NCI-H446 (cell line): ENCODE measurements around the gene EPB41L1.

Experiments
- DNase-seq, 2 experiments: peaks; one replicate each; lab custom pipeline; 2025; lab: John Stamatoyannopoulos, UW

EPB41L1 gene

DNA sequence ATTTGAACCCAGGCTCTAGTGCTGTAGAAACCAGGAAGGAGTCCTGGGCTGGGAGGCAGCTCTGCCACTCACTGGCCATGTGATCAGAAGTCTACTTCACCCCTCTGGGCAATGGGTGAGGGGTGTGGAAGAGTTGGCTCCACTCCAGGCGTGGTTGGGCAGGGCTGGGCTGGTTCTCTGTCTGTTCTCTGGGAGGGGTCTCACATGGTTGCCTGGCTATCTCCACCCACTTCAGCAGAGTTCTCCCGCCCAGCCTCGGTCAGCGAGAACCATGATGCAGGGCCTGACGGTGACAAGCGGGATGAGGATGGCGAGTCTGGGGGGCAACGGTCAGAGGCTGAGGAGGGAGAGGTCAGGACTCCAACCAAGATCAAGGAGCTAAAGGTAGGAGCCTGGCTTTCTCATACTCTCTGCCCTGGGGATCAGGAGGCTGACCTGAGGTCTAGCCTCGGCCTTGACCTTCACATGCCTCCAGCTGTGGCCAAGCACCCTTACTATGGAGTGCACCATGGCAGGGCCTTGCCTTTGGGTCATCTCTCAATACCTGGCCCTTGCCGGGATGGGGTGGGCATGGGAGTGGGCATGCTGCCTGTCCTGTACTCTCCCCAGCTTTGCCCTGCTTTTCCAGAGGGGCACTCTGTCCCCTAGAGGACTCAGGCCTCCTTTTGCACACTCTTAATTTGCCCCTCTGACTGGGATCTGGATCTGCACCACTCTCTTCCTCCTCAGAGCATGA lies 39.6 kb downstream of the EPB41L1 start:
- no peak for DNase-seq

DNA sequence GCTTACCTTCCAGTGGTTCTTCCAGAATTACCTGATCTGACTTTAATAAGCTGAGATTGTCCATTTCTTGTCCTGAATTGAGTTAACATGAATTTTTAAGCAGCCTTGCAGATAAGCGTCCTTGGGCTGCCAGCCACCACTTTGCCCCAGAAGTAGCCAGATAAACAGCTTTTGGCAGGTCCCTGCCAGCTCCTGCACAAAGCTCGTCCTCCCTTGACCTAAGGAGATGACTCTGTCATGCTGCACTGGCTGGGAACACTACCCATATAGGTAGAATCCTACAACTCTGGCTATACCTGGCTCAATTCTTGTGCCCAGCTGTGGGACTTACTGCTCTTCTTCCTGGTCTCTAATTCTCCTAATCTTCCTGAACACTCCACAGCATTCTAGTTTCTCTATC lies 42.1 kb downstream of the EPB41L1 start:
- no peak for DNase-seq

DNA sequence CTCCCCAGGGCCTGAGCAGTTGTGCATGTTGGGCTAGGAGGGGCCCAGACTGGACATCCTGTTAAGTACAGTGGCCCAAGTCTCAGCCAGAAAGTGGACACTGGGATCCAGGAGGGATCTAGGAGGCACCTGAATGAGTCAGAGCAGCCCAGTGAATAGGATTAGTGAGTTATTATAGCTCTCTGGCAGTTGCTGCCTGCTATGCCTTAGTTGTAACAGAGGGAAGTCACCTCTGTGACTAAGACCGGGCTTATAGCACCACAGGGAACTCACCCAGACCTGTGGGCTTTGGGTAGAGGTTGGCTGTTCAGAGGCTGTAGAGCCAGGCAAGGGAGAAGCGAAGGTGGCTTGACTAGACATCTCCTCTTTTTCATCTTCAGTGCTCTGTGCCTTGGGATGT lies 42.7 kb downstream of the EPB41L1 start:
- DNase-seq = no peak

DNA sequence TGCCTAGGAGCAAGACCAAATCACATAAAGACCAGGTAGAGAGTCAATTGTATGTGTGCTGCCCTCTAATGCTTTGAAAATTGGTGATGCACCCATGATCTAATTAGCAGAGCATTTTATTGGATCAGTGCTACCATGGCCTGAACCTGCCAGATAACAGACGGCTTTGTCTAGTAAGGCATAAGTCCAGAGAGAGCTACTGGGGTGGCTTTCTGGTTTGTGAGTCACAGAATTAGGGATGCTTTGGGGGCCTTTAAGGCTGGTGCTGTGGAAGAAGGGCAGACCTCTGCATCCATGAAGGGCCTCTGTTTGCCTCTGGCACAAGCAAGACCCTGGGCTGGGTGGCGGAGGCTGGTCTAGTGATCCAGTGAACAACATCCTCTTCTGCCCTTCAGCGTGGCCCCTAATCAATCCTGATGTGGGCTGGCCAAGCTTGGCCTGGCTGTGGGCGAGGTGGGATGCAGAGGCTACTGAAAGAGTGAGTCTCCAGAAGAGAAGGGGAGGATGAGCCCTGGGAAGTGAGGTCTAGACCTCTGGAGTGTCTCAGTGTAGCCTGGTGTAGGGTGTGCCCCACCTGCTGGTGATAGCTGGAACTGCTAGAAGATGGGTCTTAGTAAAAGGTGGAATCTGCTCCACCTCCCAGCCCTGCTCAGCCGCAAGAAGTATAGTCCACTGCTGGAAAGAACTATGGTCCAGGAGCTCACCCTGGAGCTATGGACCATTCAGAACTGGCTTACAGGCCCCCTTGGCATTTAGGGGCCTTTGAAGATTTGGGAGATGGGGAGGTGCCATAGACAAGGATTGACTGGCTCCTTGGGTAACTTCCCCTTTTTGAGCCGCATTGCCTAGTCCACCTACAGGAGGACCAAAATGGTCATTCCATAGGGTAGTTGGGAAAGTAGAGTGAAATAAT lies 45.1 kb downstream of the EPB41L1 start:
- peak; percentile 15 to 80 for DNase-seq

DNA sequence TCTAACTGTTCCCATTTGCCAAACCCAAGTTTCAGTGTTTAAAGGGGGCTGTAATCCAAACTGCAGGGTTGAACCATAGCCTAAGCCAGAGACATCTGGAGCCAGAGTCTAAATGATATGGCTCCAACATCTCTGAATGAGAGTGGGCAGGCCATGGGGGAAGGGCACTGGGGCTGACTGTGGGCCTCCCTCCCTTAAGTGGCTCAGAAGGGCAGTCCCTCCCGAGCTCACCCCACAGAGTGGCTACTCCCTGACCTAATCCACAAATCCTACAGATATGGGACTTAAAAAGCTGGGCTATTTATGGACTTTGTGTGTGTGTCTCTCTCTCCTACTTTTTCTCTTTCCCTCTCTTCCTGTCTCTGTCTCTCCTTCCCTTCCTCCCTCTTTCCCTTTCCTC lies 45.9 kb downstream of the EPB41L1 start:
- no peak for DNase-seq

DNA sequence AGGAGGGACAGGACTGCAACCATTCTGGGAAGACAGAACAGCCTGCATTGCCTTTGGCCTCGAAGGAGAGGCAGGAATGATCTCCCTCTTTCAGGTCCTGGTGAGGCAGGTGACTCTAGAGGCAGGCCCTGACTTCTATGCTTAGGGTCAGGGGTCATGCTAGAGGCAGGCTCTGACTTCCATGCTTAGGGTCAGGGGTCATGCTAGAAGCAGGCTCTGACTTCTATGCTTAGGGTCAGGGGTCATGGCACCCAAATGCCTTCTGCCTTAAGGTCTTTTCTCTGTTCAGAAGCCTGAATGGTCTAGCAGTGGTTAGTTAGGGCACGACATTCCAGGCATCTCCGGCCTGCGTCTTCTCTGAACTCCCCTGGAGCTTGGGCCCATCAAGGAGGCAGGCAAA lies 46.7 kb downstream of the EPB41L1 start:
- no peak for DNase-seq

DNA sequence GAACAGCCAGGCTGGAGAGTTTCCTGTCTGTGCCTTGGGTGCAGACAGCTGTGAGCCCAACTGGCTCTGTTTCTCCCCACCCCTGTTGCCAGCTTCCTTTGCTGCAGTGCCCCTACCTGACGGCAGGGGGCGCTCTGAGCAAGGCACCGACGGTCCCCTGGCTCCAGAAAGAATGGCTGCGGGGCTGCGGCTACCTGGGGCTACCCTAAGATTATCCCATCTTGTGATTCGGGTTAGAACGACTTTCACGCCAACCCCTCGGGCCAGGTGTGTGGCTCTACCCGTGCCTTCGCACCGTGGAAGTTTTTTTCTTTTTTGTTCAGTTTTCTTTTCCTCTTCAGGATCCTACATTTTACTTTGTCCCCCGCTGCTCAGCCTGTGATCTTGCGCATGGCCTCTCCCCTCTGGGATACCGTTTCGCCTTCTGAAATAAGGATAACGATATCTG lies 48.4 kb downstream of the EPB41L1 start:
- DNase-seq = peak; percentile 32 to 62

DNA sequence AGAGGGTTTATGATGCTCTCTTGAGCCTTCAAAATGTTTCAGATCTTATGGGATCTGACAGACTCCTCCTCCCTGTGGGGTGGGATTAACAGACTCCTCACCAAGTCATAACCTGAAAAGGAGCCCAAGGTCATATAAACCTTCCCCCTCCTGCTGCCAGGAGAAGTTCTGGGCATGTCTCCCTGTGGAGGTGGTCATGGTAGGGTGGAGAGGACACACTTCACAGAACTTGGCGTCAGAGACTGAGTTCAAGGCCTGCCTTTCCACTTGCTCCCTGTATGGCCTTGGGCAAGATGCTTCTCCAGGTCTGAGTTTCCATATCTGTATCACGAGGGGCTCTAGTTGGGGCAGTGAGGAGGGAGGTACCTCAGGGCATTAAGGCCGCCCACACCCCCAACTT lies 49.3 kb downstream of the EPB41L1 start:
- no peak for DNase-seq

DNA sequence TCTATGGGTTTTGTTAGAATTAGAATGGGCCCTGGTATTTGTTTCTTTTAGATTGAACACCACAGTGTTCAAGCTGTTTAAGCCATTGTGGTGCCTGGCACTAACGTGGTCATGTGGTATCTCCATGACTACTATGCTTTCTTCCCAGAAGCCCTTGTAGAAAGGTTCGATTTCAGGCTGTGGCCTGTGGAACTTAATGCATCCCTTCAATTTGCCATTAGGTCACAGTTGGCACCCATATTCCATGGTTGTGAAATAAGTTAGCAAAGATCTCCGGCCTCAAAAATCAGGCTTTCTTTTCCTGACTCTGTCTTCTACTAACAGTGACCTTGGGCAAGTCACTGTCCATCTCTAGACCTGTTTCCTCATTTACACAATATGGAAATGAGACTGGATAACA lies 50.5 kb downstream of the EPB41L1 start:
- no peak for DNase-seq

DNA sequence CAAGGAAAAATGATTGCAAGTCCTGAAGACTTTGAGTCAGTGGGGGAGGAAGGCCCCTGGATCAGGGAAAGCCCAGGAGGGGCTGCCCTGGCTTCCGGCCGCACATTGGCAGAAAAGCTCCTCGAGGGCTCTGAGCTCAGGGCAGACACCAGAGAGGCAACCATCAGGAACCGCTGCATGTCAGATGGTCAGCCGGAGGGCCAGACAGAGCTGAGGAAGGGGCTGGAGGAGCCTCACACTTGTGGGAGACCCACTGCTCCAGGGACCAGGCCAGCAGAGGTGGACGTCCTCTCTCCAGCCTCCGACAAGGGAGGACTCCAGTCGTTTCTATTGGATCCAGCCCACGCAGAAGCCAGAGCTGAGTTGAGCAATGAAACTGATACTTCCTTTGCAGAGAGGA lies 51.5 kb downstream of the EPB41L1 start:
- no peak for DNase-seq

DNA sequence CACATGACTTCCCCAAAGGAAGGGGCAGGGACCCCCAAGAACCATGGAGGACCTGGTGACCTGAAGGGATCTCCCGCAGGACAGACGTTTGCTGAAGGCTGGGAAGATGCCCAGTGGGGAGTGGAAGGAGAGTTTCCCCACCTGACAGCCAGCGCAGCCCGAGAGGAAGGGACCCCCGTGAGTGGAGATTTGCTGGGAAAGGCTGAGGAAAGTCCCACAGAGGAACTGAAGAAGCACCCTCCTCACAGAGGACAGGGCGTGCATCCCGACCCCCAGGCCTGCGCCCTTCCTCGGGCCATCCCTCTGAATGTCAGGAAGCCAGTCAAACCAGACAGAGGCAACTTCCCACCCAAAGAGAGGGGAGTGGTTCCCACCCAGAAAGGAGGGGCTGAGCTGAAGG lies 52.1 kb downstream of the EPB41L1 start:
- DNase-seq = no peak

DNA sequence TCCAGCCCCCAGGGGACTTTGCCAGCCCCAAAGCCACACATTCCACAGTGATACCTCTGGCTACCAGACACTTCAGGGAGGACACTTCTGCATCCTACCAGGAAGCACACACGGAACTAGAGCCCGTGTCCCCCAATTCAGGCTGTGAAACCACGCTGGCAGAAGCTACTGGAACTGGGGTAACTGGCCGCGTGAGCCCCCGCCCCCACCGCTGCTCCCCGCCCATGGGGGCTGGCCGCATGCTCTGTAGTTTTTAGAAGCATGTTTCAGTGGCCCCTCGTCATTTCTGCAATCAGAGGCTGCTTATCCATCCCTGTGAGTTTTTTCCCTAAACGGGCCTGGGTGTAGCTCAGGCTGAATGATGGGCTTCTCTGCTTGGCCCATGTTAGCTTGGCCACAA lies 53.1 kb downstream of the EPB41L1 start:
- no peak for DNase-seq

DNA sequence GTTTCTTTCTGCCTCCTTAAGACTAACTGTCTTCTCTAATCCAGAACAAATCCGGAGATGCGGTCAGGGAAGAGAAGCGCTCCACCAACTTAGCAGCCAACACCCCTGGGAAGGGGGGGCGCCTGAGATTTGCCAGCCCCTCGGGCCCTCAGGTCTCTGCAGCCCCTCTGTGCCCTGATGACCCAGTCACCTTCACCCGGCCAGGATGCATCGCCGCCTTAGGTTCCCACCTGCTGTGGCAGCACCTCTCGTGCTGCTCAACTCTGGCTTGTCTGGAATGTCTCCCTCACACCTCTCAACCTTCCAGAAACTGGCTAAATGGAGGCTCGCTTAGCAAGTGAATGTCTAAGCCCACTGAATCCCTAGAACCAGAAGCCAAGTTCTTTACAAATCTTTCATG lies 53.7 kb downstream of the EPB41L1 start:
- DNase-seq = no peak

DNA sequence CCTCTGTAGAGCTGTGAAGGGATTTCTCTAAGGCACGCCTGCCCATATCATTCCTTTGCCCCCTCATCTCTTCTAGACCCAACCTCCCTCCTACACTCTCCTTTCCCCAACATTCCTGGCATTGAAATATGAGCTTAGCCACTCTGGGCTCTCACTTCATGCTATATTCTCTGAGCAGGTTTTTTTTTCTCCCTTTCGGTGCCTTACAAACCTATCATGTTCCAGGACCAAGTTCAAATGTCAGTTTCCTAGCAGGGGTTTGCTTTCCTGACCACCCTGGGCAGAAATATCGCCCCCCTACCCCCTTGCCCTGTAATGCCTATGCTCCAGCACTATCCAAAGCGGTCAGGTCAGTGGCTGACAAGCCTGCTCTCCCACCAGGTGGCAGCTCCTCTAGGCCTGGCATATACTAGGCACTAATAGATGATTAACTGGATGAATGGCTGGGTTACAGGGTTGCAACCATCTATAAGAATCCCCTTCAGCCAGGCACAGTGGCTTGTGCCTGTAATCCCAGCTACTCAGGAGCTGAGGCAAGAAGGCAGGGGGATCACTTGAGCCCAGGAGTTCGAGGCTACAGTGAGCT lies 56.0 kb downstream of the EPB41L1 start:
- DNase-seq = no peak

DNA sequence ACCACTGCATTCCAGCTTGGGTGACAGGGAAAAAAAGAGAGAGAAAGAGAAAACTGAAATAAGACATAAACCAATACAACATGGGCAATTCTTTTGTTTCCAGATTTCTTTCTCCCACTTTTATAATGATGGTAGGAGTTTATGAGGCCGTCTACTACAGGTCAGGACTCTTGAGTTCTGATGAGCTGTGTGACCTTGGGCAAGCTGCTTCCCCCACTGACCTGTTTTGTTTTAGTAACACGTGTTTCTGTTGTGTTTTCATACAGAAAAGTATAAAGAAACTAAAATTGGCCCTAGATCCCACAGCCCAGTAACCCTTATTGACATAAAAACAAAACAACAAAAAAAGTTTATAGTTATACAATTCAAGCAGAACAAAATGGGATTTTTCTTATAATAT lies 58.8 kb downstream of the EPB41L1 start:
- DNase-seq = no peak

DNA sequence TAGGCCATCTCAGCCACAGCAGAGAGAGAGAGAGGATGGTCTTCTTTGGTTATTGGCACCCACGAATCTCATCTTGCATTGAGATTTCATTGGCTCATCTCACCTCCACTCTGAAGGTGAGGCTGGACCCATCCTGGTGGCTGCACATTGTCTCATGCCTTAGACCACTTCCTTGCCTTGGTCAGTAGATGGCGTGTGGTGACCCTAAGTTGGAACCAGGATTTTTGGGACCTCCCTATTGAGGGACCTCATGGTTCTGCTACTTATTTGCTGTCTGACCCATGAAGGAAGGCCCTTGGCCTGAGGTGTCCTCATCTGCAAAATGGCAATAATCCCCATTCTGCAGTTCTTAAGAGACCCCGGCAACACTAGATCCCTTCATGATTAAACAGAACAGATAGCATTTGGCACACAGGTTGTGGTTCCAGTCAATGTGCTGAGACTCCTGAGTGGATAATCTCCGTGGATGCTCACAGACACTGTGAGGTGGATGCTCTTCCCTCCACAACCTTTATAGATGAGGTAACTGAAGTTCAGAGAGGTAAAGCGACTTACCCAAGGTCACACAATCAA lies 60.2 kb downstream of the EPB41L1 start:
- peak in 1 of 2 experiments; percentile 6 for DNase-seq

DNA sequence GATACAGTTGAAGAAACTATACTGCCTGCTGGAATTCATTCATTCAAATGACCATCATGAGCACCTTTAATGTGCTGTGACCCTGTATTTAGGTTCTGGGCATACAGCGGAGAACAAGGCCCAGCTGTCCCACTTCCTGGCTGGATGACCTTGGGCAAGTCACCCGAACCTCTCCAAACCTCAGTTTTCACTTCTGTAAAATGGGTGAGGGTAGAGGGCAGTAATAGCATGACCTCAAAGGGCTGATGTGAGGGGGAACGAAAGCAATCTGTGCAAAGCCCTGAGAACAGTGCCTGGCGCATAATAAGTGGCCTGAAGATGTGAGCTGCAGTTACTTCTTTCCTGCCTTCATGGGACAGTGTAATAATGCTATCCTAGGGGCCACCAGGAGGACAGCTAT lies 61.2 kb downstream of the EPB41L1 start:
- DNase-seq = no peak

DNA sequence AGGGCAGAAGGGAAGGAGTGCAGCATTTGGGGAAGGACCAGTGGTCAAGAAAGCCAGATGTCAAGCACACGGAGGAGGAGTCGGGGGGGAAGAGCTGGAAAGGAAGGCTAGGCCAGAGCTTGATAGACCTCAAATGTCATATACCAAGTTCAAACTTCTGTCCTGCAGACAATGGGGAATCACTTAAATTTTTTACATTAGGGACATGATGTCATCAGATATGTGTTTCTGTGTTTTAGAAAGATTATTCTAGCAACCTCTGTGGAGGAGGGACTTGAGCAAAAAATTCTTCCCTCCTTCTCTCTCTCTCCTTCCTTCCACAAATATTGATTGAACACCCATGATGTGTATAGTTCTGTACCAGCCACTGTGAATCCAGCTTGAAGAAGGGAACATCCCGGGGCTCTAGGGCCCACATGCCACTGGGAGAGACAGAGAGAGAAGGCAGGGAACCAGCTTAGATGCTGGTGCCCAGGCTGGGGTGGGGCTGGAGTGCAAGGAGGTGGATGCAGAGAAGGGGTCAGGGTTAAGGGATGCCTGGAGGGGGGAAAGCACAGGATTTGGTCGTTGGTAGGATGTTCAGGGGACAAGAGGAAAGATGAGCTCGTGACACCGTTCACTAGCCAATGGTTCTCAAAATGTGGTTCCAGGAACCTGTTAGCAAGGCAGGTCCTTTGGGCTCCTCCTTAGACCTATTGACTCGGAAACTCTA lies 61.9 kb downstream of the EPB41L1 start:
- DNase-seq = no peak

DNA sequence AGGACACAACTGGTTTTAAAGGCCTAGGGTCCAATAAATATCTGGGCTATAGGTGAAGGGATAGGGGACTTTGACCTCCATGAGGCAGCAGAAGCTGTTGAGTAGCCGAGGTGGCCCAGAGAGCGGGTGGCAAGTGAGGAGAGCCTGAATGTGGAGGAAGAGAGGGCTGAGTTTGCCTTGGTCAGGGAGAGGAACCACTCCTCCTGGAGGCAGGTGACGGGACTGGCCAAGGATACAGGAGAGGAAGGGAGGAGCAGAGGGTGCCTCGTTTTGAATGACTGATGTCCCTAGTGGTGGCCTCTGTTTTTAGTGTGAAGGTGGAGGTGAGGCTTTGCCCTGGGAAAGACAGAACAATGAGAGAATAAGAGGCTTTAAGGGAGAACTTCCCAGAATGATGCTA lies 62.7 kb downstream of the EPB41L1 start:
- no peak for DNase-seq

DNA sequence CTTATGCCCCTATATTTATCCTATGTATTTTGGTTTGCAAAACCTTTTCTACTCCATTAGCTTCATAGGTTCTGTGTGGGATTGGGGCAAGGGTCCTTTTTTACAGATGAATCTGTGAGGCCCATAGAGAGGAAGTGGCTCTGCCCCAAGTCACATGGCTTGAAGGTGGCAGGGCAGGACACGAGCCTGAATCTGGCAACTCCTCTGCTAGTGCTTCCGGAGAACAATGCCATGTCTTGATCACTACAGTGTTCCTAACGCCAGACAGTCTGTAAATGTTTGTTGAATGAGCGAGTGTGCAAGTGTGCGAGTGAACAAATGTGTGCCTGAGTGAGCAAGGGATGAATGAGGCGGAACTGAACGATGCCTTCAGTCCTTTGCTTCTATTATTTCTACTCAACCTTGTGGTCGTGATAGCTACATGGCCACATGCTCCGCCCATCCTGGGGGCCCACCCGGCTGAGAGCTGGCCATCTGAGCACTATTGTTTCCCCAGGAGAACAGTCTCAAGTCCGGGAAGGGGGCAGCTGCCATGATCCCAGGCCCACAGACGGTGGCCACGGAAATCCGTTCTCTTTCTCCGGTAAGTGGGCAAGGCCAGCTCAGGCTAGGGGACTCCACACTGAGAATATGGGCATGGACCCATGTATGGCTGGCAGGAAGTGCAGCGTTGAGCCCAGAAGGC lies 64.0 kb downstream of the EPB41L1 start:
- DNase-seq = no peak

DNA sequence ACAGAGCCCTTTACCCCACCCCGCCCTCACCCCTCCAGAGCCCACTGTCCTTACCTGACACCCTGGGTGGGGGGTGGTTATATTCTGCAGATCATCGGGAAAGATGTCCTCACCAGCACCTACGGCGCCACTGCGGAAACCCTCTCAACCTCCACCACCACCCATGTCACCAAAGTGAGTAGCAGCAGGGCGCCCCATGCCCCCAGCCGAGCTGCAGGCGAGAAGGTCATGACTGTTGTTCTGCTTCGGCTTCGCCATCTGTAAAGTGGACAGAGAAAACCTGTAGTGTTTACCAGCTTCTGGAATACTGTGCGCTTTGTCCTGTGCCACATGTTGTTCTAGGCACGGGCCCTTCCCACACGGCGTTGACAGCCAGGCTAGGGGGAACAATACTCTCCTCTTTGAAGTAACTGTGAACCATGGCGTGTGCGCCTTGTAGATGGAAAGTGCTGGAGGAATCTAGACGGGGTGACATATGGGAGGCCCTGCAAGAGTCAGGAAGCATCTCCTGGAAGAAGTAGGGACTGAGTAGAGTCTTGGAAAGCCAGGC lies 65.2 kb downstream of the EPB41L1 start:
- no peak for DNase-seq
